ENCODE results near the gene PTPRA.

The PTPRA gene

DNA sequence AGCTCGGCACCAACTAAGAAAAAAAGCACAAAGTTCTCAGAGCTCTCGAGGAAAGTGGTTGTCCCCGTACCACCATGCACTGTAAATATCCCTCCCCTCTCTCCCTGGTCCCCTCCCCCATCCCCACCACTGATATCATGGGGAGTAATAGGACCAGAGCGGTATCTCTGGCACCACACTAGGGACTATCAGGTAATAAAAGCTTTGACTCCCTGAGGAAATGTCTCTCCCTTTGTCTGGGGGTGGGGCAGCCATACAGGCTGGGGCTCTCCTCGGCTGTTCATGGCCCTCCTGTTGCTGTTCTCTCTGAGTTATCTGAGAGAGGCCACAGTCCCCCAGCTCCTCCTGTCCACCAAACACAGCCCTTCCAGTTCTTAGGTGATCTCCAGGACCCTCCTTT lies 165.2 kb downstream of the PTPRA start:
- Mint-ChIP-seq H3K27me3 (no peaks in the 10 kb centered on the region), H3K27ac (no peak overlapping the region), H3K9me3 (no peaks in the 10 kb centered on the region), H3K4me1 (no peaks in the 10 kb centered on the region), H3K4me3 (no peak overlapping the region), H3K36me3 (ENCODE audit: low read depth) (peaks cover 13% of the 10 kb centered on the region)
- DNase-seq (no peak), ATAC-seq (no peak)

DNA sequence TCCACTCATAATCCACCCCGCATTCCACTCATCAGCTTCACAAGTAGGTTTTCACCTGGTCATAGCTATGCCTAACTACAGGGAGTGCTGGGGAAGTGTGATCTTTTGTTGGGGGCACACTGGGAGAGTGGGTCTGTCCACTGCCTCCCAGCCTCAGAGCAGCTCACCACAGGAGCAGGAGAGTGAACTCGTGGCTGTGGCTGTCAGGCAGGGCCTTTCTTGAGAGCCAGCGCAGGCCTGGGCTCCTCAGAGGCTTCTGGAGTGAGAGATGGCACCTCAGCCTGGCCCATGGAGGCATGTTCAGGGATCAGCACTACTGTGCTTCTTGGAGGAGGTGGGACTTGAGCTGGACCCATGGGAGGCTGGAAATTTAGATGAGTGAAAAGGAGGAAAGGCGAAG lies 166.1 kb downstream of the PTPRA start:
- Mint-ChIP-seq H3K4me1 (no peaks in the 10 kb centered on the region), H3K27ac (no peak overlapping the region), H3K9me3 (no peaks in the 10 kb centered on the region), H3K4me3 (no peak overlapping the region), H3K36me3 (ENCODE audit: low read depth) (peaks cover 13% of the 10 kb centered on the region), H3K27me3 (no peaks in the 10 kb centered on the region)
- DNase-seq (no peak), ATAC-seq (no peak)

DNA sequence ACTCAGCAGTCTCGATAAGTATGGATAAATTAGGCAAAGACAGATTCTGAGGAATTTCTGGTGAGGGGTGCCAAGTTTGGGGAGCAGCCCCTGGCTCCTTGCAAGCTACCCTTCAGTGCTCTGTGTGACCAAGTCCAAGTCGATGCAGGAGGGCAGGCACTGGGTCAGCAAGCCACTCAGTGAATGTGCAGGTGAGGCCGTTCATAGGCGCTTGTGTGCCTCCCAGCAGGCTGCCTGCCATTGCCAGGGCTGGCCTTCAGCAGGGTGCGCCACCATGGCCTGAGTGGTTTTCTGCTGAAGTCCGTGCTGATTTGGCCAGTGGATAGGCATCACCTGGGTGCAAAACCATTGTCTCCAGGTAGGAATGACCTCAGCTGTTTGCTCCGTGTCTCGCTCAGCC lies 166.8 kb downstream of the PTPRA start:
- DNase-seq (no peak), ATAC-seq (no peak)
- Mint-ChIP-seq H3K27ac (peak overlapping the region; percentile 4), H3K9me3 (no peaks in the 10 kb centered on the region), H3K27me3 (no peaks in the 10 kb centered on the region), H3K4me1 (peaks cover 3% of the 10 kb centered on the region), H3K4me3 (no peak overlapping the region), H3K36me3 (ENCODE audit: low read depth) (peaks cover 10% of the 10 kb centered on the region)

DNA sequence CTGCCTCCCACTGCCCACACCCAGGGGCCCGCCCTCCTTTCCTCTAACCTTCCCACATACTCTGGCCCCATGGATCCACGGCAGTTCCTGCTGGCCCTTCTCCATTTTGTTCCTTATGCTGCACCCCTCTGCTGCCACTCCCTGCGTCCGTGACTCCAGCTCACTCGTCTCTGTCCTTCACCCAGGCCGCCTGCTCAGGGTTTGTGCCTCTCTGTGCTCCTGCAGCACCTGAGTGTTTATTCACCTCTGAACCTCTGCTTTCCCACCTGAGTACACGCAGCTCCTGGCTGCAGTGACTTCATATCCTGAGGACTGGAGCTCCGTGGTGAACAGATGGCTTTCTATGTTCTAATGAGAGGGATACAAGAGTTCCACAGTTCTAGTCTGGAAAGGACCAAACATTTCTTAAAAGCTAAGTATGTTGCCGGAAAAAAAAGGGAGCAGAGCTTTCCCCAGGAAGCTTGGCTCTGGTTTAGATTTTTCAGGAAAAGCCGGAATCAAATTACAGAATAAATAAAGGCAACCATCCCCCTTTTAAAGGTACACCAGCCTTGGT lies 168.7 kb downstream of the PTPRA start:
- Mint-ChIP-seq H3K9me3 (no peaks in the 10 kb centered on the region), H3K4me3 (no peak overlapping the region), H3K27me3 (no peaks in the 10 kb centered on the region), H3K27ac (peak overlapping the region; percentile 15), H3K4me1 (peaks cover 10% of the 10 kb centered on the region), H3K36me3 (ENCODE audit: low read depth) (peaks cover 10% of the 10 kb centered on the region)
- ATAC-seq: no peak
- no peak for DNase-seq

DNA sequence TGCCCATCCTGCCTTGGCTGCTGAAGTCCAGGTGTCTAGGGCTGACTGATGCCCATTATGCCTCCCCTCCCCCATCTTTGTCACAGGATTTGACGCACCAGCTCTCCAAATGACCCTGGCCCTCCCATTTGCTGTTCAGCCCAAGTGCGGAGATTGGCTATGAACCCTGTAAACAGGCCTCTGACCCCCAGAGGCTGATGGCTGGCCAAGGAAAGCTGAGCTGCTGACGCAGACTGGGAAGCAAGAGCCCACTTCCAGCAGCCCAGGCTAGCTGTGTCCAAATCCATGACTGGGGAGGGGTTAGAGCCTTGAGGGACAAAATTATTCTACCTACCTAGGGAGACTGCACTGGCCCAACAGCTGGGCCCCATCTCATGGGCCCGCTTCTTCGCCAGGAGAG lies 169.3 kb downstream of the PTPRA start:
- DNase-seq (no peak), ATAC-seq (no peak)
- Mint-ChIP-seq H3K4me1 (peaks cover 12% of the 10 kb centered on the region), H3K27ac (no peak overlapping the region), H3K36me3 (ENCODE audit: low read depth) (peaks cover 15% of the 10 kb centered on the region), H3K9me3 (no peaks in the 10 kb centered on the region), H3K4me3 (no peak overlapping the region), H3K27me3 (no peaks in the 10 kb centered on the region)

DNA sequence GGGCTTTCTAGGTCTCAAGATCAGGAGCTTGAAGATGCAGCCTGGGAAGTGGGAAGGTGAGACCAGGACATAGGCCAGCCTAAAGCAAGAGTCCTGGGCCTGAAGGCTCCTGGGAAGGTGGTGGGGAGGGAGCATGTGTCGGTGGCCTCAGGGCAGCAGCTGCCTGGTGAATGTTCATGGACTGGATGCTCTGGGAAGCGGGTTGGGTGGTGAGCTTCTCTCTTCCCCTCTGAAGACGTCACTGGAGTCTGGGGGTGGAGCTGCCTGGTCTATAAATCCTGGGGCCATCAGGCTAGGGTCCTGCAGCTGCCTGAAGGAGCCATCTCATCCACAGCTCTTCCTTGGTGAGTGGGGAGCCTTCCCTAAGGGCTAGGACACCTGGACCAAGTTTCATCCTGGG lies 170.0 kb downstream of the PTPRA start, which contains the start of gene GNRH2:
Gene GNRH2 (plus strand): TSS at position 301 of the 400 bp plus-strand sequence. CDS start 793 bp downstream, outside the sequence.
- no peak for DNase-seq
- no peak within 1 kb of the TSS for H3K4me3 Mint-ChIP-seq
- no peaks in the 10 kb centered on the region for H3K9me3 Mint-ChIP-seq
- no peak within 1 kb of the TSS for H3K27ac Mint-ChIP-seq
- peaks cover 15% of the 10 kb centered on the region for H3K4me1 Mint-ChIP-seq
- H3K27me3 Mint-ChIP-seq: no peaks in the 10 kb centered on the region
- no peak for ATAC-seq
- peaks cover 16% of the 10 kb centered on the region for H3K36me3 Mint-ChIP-seq (ENCODE audit: low read depth)

DNA sequence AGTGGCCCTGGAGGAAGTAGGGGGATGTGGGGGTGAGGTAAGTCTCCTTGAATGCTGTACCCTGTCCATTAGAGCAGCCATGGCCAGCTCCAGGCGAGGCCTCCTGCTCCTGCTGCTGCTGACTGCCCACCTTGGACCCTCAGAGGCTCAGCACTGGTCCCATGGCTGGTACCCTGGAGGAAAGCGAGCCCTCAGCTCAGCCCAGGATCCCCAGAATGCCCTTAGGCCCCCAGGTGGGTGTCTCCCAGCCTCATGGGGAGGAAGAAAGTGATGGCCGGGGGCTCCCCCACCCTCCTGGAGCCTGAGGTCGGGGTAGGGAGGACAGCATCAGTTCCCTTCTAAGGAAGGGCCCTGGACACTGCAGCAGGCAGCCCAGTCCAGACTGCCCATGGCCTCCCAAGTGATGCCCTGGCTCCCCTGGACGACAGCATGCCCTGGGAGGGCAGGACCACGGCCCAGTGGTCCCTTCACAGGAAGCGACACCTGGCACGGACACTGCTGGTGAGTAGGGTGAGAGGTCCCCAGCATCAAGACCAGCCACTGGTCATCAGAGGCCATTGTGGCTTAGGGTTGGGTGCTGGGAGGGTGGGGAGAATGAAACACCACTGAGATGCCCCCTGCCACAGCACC lies 171.2 kb downstream of the PTPRA start:
- Mint-ChIP-seq H3K36me3 (ENCODE audit: low read depth) (peaks cover 18% of the 10 kb centered on the region), H3K4me3 (peak overlapping the region; percentile 89), H3K9me3 (no peaks in the 10 kb centered on the region), H3K4me1 (peaks cover 15% of the 10 kb centered on the region), H3K27ac (no peak overlapping the region), H3K27me3 (no peaks in the 10 kb centered on the region)
- no peak for DNase-seq
- no peak for ATAC-seq

DNA sequence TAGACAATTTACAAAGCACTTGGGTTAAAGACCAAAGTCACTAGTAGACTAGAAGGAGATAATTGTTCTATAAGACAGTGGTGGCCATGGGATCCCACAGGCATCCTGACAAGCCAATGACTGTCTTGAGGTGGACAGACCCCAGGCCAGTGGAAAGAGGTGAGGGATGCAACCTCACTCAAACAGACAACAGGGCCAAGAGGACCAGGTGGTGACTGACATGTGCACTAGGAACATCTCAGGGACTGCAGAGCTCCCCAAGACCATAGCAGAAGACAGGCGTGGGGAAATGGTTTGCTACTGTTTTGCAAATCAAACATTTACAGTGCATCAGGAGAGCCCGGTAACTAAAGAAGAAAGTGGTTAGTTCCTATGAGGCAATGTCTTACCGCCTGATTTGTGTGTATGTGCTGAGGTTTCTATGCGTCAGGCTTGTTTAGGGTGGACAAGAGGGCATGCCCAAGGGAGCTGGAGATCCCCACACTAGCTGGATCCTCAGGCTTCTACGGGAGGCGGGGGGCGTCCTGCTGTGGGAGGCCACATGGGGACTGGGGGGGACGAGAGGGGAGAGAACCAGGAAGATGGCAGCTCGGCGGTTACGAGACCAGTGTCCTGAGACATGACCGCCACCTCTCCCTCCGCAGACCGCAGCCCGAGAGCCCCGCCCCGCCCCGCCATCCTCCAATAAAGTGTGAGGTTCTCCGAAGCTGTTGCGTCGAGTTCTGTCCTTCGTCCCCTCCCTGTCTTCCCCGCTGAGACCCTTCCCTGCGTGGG lies 171.9 kb downstream of the PTPRA start:
- H3K36me3 Mint-ChIP-seq (ENCODE audit: low read depth): peaks cover 23% of the 10 kb centered on the region
- peaks cover 15% of the 10 kb centered on the region for H3K4me1 Mint-ChIP-seq
- peak overlapping the region; percentile 72 for H3K27ac Mint-ChIP-seq

DNA sequence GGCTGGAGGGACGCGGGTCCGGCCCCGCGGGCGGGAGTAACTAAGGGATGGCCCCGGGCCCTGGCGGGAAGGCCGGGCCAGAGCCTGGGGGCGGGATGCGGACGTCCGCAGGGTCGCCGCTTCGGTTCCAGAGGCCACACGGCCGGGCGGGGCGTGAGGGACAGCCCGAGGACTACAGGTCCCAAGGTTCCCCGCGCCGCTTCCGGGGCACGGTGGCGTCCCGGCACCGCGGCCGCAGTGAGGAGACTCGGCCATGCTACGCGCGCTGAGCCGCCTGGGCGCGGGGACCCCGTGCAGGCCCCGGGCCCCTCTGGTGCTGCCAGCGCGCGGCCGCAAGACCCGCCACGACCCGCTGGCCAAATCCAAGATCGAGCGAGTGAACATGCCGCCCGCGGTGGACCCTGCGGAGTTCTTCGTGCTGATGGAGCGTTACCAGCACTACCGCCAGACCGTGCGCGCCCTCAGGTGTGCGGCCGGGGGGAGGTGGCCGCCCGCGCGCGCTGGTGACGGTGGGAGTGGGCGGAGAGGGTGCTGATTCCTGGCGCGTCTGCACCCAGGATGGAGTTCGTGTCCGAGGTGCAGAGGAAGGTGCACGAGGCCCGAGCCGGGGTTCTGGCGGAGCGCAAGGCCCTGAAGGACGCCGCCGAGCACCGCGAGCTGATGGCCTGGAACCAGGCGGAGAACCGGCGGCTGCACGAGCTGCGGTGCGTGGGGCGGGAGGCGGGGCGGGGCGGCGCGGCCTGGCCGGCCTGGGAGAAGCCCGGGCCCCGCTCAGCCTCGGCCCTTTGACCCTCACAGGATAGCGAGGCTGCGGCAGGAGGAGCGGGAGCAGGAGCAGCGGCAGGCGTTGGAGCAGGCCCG lies 172.8 kb downstream of the PTPRA start, which contains the start of gene MRPS26:
Gene MRPS26 (plus strand): TSS at position 237 of the 861 bp plus-strand sequence. CDS start 17 bp downstream, at position 254.
- H3K27ac Mint-ChIP-seq: peak within 1 kb of the TSS; percentile 75
- no peaks in the 10 kb centered on the region for H3K27me3 Mint-ChIP-seq
- H3K4me1 Mint-ChIP-seq: peaks cover 19% of the 10 kb centered on the region
- H3K36me3 Mint-ChIP-seq (ENCODE audit: low read depth): peaks cover 24% of the 10 kb centered on the region
- ATAC-seq: peak; percentile 92
- H3K4me3 Mint-ChIP-seq: peak within 1 kb of the TSS; percentile 89
- no peaks in the 10 kb centered on the region for H3K9me3 Mint-ChIP-seq
- DNase-seq: peak; percentile 88

More for the DNA sequence above, 171.9 kb downstream of the PTPRA start:
- ATAC-seq (peak; percentile 41), DNase-seq (peak; percentile 68)
- H3K4me3 Mint-ChIP-seq: peak overlapping the region; percentile 89
- H3K27me3 Mint-ChIP-seq: no peaks in the 10 kb centered on the region
- no peaks in the 10 kb centered on the region for H3K9me3 Mint-ChIP-seq

DNA sequence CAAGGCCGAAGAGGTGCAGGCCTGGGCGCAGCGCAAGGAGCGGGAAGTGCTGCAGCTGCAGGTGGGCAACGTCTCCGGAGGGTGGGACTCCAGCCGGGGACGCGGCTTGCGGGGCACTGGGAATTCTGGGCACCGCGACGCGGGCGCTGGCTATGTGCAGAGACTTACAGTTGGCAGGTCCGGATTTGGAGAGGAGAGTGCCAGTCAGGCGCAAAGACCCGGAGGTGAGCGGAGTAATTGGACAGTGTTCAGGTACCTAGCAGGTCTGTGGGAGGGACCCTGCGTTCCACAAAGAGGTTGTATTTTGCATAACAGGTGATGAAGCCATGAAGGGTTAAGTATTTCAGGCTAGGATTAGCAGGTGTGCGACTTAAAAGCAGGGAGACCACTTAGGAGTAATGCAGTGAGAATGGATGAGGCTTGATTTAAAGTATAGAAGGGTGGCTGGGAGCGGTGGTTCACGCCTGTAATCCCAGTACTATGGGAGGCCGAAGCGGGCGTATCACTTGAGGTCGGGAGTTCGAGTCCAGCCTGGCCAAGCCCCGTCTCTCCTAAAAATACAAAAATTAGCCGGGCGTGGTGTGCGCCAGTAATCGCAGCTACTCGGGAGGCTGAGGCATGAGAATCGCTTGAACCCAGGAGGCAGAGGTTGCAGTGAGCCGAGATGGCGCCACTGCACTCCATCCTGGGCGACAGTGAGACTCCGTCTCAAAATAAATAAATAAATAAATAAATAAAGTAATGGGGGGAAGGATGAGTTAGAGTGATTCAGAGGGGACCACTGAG lies 173.6 kb downstream of the PTPRA start:
- H3K9me3 Mint-ChIP-seq: no peaks in the 10 kb centered on the region
- H3K36me3 Mint-ChIP-seq (ENCODE audit: low read depth): peaks cover 24% of the 10 kb centered on the region
- DNase-seq (no peak), ATAC-seq (peak; percentile 4)
- peak overlapping the region; percentile 89 for H3K4me3 Mint-ChIP-seq
- no peaks in the 10 kb centered on the region for H3K27me3 Mint-ChIP-seq
- H3K4me1 Mint-ChIP-seq: peaks cover 19% of the 10 kb centered on the region
- peak overlapping the region; percentile 73 for H3K27ac Mint-ChIP-seq

DNA sequence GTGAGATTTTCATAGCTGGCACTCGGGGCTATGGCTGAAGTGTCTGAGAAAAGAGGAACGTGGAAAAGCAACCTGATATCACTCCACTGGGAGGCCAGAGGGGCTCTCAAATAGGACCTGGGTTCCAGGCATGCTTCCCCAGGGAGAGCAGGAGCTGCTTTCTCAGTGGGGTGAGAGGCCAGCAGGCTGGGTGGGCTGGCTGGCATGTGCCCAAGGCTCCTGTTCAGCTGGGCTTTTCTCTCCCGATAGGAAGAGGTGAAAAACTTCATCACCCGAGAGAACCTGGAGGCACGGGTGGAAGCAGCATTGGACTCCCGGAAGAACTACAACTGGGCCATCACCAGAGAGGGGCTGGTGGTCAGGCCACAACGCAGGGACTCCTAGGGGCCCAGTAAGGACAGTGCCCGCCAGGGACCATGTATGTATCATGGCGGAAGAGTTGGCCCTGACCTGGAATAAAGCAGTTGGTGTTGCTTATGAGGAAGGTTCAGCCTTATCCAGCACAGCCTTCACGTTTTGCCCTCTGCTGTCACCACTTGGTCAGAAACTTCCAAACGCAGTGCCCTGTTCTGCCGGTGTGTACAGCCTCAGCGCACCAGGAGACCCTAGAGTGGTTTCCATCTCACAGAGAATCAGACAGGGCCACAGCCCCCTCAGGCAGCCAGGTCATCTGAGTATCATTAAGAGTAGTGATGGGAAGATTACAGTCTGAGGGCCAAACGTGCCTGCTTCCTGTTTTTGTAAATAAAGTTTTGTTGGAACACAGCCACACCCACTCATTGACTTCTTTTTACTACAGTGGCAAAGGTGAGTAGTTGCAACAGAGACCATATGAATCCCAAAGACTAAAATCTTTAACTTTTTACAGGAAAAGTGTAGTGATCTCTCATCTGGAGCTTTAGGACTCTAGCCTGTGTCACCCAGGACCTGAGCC lies 174.5 kb downstream of the PTPRA start:
- ATAC-seq: no peak
- no peak for DNase-seq
- Mint-ChIP-seq H3K27ac (no peak overlapping the region), H3K27me3 (no peaks in the 10 kb centered on the region), H3K36me3 (ENCODE audit: low read depth) (peaks cover 24% of the 10 kb centered on the region), H3K4me3 (peak overlapping the region; percentile 89), H3K9me3 (no peaks in the 10 kb centered on the region), H3K4me1 (peaks cover 19% of the 10 kb centered on the region)

DNA sequence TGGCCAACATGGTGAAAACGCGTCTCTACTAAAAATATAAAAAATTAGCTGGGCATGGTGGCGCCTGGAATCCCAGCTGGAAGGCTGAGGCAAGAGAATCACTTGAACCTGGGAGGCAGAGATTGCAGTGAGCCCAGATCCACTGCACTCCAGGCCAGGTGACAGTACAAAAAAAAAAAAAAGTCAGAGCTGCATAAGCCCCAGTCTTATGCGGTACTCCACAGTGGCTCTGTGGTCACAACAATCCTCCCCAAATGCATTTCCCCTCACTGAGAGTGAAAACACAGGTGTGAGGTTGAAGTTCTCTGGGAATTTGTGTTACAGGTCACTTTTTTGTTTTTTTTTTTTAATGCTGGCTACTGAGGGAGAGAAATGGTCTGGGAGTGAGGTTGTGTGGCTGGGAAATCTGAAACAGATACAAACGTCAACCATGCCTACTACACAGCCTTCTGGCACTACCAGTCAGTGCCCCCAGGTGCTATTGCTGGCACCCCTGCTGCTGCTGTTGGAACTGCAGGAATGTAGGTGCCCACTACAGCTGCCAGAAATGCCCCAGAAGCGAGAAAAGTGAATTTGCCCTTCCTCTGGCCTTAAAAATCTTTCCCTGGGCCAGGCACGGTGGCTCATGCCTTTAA lies 178.2 kb downstream of the PTPRA start:
- no peak for ATAC-seq
- Mint-ChIP-seq H3K9me3 (no peaks in the 10 kb centered on the region), H3K27ac (no peak overlapping the region), H3K36me3 (ENCODE audit: low read depth) (peaks cover 23% of the 10 kb centered on the region), H3K4me3 (no peak overlapping the region), H3K27me3 (no peaks in the 10 kb centered on the region), H3K4me1 (peaks cover 13% of the 10 kb centered on the region)
- DNase-seq: no peak
